HG02571 (cell line): ENCODE results near the gene KLC3.

Experiments used
- ATAC-seq: cut with Tn5 transposase; IDR thresholded peaks from one replicate; pipeline ENCODE4 v1.9.1; 2021; ENCODE audit warnings: mild to moderate bottlenecking, moderate library complexity; ENCODE audit not compliant: unreplicated experiment

The KLC3 gene

DNA sequence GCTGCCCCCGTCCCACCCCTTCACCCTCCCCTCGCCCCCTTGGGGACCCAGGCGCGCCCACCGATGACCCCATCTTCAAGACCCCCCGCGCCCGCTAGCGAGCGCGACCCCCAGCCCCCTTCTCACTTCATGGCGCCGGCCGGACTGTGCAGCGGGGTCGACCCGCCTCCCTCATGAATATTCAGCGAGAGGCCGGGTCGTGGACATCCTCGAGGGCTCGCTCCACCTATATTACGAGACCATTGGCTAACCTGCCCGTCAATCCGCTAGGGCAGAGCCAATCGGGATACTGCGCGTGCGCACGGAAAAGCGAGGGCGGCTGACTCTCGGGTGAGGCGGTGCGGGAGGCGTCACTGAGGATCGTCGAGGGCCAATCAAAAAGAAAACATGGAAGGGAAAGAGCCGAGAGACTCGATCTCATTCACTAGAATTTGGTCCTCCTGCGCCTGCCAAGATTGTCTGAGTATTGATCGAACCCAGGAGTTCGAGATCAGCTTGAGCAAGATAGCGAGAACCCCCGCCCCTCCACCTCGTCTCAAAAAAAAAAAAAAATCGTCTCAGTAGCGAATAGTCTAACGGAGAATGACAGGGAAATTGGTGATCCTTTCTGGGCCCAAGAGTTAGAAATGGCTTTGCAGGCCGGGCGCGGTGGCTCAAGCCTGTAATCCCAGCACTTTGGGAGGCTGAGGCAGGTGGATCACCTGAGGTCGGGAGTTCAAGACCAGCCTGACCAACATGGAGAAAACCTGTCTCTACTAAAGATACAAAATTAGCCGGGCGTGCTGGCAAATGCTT lies 30.1 kb downstream of the KLC3 start, which contains the start of gene ERCC2:
Gene ERCC2 (minus strand): TSS at position 164 of the 795 bp plus-strand sequence. CDS start 33 bp downstream, at position 131.
- peak; percentile 94 for ATAC-seq

DNA sequence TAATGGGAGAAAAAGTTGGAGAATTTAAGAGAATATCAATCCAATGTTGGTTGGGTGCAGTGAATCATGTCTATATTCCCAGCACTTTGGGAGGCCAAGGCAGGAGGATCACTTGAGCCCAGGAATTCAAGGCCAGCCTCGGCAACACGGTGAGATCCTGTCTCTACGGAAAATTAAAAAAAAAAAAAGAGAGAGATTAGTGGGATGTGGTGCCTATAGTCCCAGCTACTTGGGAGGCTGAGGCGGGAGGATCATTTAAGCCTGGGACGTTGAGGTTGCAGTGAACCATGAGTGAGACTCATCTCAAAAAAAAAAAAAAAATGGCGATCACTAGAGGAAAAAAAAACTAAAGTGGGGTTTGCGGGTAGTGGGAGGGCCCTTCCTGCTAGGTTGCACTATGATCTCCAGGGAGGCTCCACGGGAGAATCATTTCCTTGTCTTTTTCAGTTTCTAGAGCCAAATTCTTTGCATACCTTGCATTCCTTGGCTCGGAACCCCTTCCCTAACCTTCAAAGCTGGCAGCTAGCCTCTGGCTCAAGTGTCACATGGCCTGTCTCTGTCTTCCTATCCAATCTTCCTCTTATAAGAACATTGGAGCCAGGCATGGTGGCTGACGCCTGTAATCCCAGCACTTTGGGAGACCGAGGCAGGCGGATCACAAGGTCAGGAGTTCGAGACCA lies 35.6 kb downstream of the KLC3 start:
- ATAC-seq, result no peak

DNA sequence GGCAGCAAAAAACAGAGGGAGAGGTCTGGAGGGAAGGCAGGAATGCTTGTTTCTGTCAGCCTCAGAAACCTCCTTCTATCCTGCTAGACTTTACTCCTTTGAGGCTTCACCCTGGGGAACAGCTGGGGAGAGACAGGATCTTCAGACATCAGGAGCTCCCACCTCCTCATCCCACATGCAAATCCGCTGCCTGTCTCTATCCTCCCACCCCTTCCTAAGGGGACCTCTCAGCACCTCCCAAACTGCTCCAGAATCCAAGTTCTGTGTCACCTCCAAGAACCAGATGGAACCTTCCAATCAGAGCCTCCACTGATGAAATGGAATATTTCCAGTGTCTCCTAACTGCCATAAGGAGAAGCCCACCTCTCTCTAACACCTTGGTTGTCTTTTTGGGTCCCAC lies 39.6 kb downstream of the KLC3 start:
- no peak for ATAC-seq

DNA sequence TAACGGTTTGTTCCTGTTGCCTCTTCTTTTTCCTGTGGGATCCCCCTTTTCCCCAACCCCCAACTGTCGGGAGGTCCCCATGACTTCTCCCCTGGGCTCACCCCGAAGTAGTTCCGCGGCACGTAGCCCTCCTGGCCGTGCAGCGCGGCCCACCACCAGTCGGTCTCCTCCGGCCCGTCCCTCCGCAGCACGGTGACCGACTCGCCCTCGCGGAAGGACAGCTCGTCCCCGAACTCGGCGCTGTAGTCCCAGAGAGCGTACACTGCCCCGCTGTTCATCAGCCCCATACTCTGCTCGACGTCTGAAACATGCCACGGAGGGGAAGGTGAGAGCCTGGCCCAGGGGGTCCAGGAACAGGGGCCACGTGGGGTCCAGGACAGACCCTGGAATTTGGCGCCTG lies 41.9 kb downstream of the KLC3 start:
- ATAC-seq, result no peak

DNA sequence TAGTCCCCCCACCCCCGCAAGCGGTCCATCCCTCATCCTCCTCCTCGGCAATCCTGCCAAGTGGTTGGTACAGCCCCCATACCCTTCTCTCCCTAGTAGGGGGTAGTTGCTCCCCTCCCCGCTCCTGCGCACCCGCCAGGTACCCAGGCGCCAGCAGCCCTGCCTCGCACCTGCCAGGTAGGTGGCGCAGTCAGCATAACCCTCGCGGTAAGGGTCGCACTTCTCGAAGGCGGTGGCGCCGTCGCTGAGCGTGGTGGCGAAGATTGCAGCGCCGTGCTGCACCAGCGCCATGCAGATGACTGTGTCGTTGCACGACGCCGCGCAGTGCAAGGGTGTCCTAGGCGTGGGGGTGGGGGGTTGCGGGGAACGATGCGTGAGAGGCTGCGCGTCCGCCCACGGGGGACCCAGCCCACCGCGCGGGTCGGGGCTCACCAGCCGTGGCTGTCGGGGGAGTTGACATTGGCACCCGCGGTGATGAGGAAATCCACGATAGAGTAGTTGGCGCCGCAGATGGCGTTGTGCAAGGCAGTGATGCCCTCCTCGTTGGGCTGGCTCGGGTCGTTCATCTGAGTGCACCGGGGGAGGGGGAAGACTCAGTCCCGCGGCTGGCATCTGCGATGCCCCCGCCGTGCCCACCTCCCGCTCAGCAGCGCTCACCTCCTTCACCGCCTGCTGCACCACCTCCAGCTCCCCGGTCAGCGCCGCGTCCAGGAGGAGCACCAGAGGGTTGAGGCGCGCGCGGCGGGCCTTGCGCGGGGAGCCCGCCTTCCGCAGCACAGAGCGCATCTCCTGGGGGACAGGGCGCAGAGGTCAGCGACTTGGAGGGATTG lies 45.1 kb downstream of the KLC3 start:
- ATAC-seq, result no peak

DNA sequence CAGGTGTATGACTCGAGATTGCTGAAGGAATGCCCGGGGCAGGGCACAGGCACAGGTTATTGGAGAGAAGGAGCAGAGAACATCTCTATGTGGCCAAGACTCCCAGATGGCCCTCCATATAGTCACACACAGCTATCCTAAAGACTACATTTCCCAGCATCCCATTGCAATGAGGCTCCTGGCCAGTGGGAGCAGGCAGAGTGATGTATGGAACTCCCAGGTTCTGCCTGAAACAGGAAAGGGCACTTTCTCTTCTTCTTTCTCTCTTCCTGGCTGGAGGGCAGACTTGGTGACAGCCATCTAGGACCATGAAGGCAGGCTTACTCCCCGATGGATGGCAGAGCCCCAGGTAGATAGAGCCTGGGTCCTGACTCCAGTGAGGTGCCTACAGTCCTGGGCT lies 50.8 kb downstream of the KLC3 start:
- no peak for ATAC-seq

DNA sequence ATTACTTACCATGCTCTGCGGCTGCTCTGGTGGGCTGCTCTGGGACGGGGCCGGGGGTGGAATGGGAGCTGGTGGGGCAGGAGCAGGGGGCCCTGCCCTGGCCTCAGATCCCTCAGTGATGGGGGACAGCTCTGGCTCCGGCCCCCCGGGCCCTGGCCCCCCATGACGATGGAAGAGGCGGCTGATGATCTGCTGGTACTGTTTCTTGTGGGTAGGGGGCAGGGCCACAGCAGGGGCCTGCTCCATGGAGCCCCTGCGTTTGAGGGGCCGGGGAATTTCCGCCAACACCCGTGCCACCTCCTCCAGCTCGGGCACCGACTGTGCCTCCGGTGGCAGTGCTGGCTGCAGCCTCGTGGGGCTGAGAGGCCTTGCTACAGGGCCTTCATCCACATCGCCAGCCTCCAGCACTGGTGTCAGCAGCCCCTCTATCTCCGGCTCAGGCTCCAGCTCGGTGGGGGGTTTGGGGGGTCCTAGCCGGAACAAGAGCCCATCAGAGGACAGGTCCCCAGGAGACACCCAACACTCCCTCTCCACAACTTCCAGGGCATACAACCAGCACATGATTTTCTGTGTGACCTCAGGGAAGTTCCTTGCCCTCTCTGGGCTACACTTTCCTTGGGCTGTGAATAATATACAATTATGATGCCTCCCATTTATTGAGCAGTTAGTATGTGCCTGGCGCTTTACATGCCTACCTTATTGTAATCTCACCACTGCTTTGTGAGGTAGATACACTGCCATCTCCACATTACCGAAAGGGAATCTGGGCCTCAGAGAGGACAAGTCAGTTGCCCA lies 51.5 kb downstream of the KLC3 start:
- ATAC-seq, result no peak

DNA sequence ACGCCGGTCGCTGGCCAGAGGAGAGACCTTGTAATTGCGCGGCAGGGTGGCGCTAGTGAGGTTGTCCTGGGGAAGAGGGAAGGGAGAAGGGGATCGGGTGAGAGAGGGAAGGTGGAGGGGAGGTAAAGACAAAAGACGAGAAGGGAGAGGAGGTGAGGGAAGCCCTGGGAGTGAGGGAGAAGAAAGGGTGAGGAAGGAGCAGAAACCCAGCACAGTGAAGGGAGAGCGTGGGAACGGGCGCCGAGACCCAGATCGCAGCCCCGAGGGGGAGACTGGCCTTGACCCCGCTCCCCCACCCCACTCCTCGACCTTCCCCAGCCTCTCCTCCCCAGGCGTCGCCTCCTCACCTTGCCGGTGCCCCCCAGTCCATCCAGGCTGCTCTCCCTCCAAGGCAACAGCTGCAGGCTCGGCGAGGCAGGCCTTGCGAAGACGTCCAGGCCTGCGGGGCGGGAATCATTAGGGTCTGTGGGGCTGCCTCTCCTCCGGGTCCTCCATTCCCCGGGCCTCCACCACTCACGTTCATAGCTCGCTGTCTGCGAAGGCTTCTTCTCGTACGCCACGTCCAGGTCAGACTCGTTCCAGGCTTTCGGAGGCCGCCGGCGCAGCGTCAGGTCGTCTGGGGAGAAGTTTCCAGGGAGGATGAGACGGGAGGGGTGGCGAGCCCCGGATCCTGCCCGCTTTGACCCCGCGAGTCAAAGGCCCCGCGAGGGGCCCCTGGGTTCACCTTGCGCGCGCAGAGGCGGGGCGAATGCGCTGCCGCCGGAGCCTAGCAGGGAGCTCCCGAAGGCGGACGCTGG lies 55.5 kb downstream of the KLC3 start:
- ATAC-seq, result no peak

DNA sequence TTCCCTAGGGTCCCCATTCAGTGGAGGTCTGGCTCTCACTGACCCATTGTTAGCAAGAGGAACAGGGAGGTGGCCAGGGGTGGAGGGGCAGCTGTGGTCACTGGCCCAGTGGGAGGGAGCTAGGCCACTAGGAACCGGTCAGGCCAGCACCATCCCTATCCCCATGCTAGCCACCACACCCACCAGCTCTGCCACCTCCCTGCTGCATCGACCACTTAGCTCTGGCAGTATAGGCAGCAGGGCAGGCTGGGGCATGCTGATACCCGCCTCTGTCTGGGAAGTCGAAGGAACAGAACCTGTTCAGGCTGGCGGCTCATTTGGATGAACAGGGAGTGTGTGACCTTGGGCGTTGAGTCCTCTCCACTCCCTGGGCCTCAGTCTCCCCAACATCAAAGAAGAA lies 59.6 kb downstream of the KLC3 start:
- no peak for ATAC-seq
